ENCODE measurements around the gene SLX1B.
"Not testable (repeated sequence)": the region's sequence is repeated elsewhere in the genome, so short reads cannot be mapped to it uniquely, and the experiment has no call there.

Gene SLX1B

DNA sequence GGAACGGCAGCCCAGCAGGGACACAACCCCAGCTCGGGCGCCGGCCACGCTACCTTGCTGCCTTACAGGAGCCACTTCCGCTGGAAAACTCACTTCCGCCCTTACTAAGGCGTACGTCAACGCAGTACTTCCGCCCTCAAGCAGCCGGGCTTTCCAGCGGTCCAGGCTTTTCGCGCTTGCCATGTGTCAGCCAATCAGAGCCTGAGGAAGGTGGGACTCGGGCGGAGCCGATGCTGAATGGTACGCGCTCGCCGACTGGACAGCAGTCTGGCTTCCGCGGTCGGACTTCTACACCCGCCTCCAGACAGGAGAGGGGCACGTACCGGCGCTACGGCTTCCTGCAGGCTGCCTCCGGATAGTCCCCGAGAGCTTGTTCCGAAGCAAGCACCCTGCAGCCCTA, at the start of gene SLX1B, which contains the start of gene BOLA2:
TSS of gene SLX1B (plus strand) at position 265 of the 400 bp plus-strand sequence.
TSS of gene BOLA2 (minus strand) at position 83 of the 400 bp plus-strand sequence. CDS start 98 bp downstream, outside the sequence.
- H3K4me3 ChIP-seq (ENCODE audit: control insufficient read depth, low read depth, low read length); DNase-seq (ENCODE audit: low read depth): not testable (repeated sequence)

GRCh38 chr16:29405249-29405648, 49.1 kb upstream of the SLX1B start:
- peak; percentile 4 for DNase-seq (ENCODE audit: low read depth)
- H3K4me3 ChIP-seq (ENCODE audit: control insufficient read depth, low read depth, low read length), result not testable (repeated sequence)

DNA sequence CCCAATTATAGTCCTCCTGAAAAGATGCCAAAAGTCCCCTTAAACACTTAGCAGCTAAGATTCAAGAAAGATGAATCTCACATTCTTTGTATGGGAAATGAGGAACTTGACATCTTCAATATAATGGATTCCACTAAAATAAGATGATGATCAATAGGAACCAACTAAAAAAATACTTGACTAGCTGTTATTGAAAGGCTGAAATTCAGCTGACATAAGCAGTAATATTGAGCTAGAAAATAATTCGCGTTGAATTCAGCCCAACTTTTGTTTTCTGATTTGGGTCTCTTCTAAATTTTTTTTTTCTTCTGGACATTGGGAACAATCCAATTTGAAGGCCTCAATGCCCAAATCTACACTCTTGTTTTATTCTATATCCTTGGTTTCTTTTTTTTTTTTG, 30.7 kb upstream of the SLX1B start:
- not testable (repeated sequence) for H3K4me3 ChIP-seq (ENCODE audit: control insufficient read depth, low read depth, low read length); DNase-seq (ENCODE audit: low read depth)

- not testable (repeated sequence) for DNase-seq (ENCODE audit: low read depth); H3K4me3 ChIP-seq (ENCODE audit: control insufficient read depth, low read depth, low read length)
These were observed 28.9 kb upstream of the SLX1B start for GRCh38 chr16:29425390-29425789.

- DNase-seq (ENCODE audit: low read depth), result not testable (repeated sequence)
These were observed 579 bp upstream of the SLX1B start for GRCh38 chr16:29453754-29454153.

GRCh38 chr16:29454828-29455227, 495 bp downstream of the SLX1B start:
- not testable (repeated sequence) for DNase-seq (ENCODE audit: low read depth); H3K4me3 ChIP-seq (ENCODE audit: control insufficient read depth, low read depth, low read length)

More at GRCh38 chr16:29453754-29454153, 579 bp upstream of the SLX1B start:
- H3K4me3 ChIP-seq (ENCODE audit: control insufficient read depth, low read depth, low read length), result not testable (repeated sequence)

GRCh38 chr16:29457660-29458059, 3.3 kb downstream of the SLX1B start:
- not testable (repeated sequence) for DNase-seq (ENCODE audit: low read depth); H3K4me3 ChIP-seq (ENCODE audit: control insufficient read depth, low read depth, low read length)

DNA sequence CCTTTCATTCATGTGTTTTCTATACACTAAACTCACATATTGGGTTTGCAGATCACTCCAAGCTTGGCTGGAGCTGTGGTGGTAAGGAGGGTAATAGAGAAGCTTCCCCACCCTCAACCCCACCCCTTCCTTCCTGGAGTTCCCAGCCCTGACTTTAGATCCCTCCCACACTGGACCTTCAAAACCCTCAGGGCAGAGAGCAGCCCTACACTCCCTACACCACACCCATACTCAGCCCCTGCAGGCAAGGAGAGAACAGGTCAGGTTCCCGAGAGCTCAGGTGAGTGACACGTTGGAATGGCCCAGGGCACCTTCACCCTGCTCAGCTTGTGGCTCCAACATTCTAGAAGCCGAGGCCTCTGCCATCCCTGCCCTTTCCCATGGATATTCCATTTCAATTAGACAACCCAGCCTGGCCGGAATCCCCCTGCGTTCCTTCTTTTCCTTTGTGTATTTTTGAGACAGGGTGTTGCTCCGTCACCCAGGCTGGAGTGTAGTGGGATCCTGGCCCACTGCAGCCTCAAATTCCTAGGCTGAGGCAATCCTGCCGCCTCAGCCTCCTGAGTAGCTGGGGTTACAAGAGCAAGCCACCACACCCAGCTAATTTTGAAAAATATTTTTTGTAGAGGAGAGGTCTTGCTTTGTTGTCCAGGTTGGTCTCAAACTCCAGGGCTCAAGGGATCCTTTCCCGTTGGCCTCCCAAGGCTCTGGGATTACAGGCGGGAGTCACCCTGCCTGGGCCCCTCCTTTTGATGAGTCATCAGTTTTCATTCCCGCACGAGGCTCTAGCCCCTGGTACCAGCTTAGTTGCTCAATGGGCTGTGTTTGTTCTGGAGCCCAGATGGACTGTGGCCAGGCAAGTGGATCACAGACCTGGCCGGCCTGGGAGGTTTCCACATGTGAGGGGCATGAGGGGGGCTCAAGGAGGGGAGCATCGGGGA, 5.6 kb downstream of the SLX1B start, which contains the start of gene SULT1A4:
TSS of gene SULT1A4 (plus strand) at position 208 of the 941 bp plus-strand sequence. CDS start 1,473 bp downstream, outside the sequence.
- H3K4me3 ChIP-seq (ENCODE audit: control insufficient read depth, low read depth, low read length); DNase-seq (ENCODE audit: low read depth): not testable (repeated sequence)

- not testable (repeated sequence) for H3K4me3 ChIP-seq (ENCODE audit: control insufficient read depth, low read depth, low read length); DNase-seq (ENCODE audit: low read depth)
These were observed 6.3 kb downstream of the SLX1B start for GRCh38 chr16:29460647-29461030.

GRCh38 chr16:29465985-29466824, 11.9 kb downstream of the SLX1B start:
- not testable (repeated sequence) for H3K4me3 ChIP-seq (ENCODE audit: control insufficient read depth, low read depth, low read length); DNase-seq (ENCODE audit: low read depth)

DNA sequence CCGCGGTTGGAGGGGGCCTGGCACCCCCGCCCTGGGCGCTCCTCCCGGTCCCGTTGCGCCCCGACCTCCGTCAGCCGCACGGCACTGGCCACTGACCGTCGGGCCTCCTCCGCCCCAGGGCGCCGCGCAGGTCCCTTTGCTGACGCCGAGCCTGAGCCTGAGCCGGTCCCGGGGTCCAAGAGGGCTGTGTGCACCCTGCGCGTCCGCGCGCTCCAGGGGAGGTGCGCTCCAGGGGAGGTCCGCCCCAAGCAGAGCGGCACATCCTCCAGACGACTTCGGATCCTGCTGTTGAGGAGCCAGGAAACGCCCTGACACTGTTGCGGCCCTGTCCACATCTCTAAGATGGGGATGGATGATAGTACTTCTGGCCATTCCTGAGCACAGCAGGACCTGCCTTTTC, 12.6 kb downstream of the SLX1B start:
- not testable (repeated sequence) for DNase-seq (ENCODE audit: low read depth); H3K4me3 ChIP-seq (ENCODE audit: control insufficient read depth, low read depth, low read length)

DNA sequence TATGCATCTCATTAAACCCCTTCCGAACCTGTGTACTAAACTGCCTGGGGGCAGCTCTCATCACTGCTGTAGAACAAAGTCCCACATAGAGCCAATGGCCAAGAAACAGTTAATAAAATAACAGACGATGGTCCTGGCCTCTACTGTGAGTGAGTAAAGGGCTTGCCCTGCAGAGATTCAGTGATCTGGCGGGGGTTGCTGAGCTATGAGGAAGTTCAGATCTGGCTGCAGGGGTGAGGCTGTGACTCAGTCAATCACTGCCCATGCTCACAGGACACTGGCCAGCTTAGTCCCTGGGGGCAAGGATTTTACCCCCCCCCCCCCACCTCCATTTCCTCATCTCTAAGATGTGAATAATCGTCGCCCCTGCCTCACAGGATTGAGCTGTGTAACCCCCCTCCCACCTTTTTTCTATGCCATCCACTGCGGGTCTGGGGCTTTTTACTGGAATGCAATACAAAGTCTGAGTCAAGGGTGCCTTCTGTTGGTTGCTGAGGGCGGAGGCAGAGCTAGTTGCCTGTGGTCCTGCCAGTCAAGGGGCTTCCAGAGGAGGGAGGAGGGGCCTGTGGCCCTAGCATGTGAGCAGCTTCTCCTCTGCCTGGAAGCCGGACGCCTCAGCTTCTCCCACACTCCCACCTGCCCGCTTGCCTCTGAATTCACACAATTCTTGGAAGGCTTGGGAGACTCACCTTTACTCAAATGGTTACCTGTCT, 13.5 kb downstream of the SLX1B start:
- H3K4me3 ChIP-seq (ENCODE audit: control insufficient read depth, low read depth, low read length); DNase-seq (ENCODE audit: low read depth): not testable (repeated sequence)

GRCh38 chr16:29469660-29470059, 15.3 kb downstream of the SLX1B start:
- DNase-seq (ENCODE audit: low read depth); H3K4me3 ChIP-seq (ENCODE audit: control insufficient read depth, low read depth, low read length): not testable (repeated sequence)

GRCh38 chr16:29472065-29472464, 17.7 kb downstream of the SLX1B start:
- DNase-seq (ENCODE audit: low read depth); H3K4me3 ChIP-seq (ENCODE audit: control insufficient read depth, low read depth, low read length): not testable (repeated sequence)

- H3K4me3 ChIP-seq (ENCODE audit: control insufficient read depth, low read depth, low read length); DNase-seq (ENCODE audit: low read depth): not testable (repeated sequence)
These were observed 27.9 kb downstream of the SLX1B start for GRCh38 chr16:29482276-29482675.

- H3K4me3 ChIP-seq (ENCODE audit: control insufficient read depth, low read depth, low read length); DNase-seq (ENCODE audit: low read depth): not testable (repeated sequence)
These were observed 52.0 kb downstream of the SLX1B start, which contains the start of gene NPIPB12 for GRCh38 chr16:29506308-29506707. Gene NPIPB12 (minus strand): TSS chr16:29506408.
